NCI-H460 (cell line): Measurements from ENCODE around the gene CDH26. TPM values are rescaled to one million over a fixed set of nuclear protein-coding genes. Genes with fewer than 3 reads are reported as not detected.

Experiments
- DNase-seq: peaks from one replicate; pipeline ENCODE4 v3.0.0-alpha.2; 2016; ENCODE audit warnings: low read depth; ENCODE audit errors: extremely low read depth
- total RNA-seq: library from RNA; depleted of rRNA; stranded (reverse); fragments of >200 nt; shearing (Covaris generic); gene quantifications from 2 replicates; pipeline ENCODE4 v1.2.3, GENCODE V29; 2014

The CDH26 gene
- total RNA-seq, 1 experiment from 2014 or later: 0.22 TPM

- no peak for DNase-seq
Measured at GRCh38 chr20:60010689-60011458, 52.7 kb downstream of the CDH26 start.

- DNase-seq: no peak
Measured at GRCh38 chr20:60011512-60012507, 53.6 kb downstream of the CDH26 start.

- no peak for DNase-seq
Measured at GRCh38 chr20:60013296-60014139, 55.3 kb downstream of the CDH26 start.

GRCh38 chr20:60016406-60016805 is 58.2 kb downstream of the CDH26 start:
- DNase-seq: no peak

- DNase-seq: no peak
Measured at GRCh38 chr20:60020251-60020650, 62.0 kb downstream of the CDH26 start.

GRCh38 chr20:60021104-60021503 is 62.9 kb downstream of the CDH26 start:
- DNase-seq: no peak

GRCh38 chr20:60022849-60023248 is 64.6 kb downstream of the CDH26 start:
- no peak for DNase-seq

GRCh38 chr20:60024245-60024644 is 66.0 kb downstream of the CDH26 start:
- DNase-seq: no peak

GRCh38 chr20:60024801-60025200 is 66.6 kb downstream of the CDH26 start:
- no peak for DNase-seq

- DNase-seq: no peak
Measured at GRCh38 chr20:60026010-60026409, 67.8 kb downstream of the CDH26 start.

GRCh38 chr20:60030471-60030870 is 72.2 kb downstream of the CDH26 start:
- DNase-seq: no peak

- no peak for DNase-seq
Measured at GRCh38 chr20:60031107-60031506, 72.9 kb downstream of the CDH26 start.

GRCh38 chr20:60034231-60035110 is 76.2 kb downstream of the CDH26 start:
- no peak for DNase-seq

GRCh38 chr20:60035486-60035885 is 77.3 kb downstream of the CDH26 start:
- no peak for DNase-seq

- no peak for DNase-seq
Measured at GRCh38 chr20:60036346-60036745, 78.1 kb downstream of the CDH26 start.

- DNase-seq: no peak
Measured at GRCh38 chr20:60036746-60037499, 78.7 kb downstream of the CDH26 start.

GRCh38 chr20:60038400-60039008 is 80.3 kb downstream of the CDH26 start:
- DNase-seq: no peak

GRCh38 chr20:60039526-60039925 is 81.3 kb downstream of the CDH26 start:
- DNase-seq: no peak
